SJCRH30 (cell line): ENCODE measurements around the gene SLC18B1. TPM values are rescaled to one million over a fixed set of nuclear protein-coding genes. Genes with fewer than 3 reads are reported as not detected.

ENCODE experiments used
- DNase-seq, 2 experiments: peaks; one replicate each; pipeline ENCODE4 v3.0.0-alpha.2; 2015 to 2020
- H3K27ac ChIP-seq: fragments of 250-450 bp; sonication (Bioruptor Pico); 2 replicates; pipeline ENCODE4 v1.5.1; 2020; ENCODE audit warnings: mild to moderate bottlenecking, moderate library complexity
- H3K27me3 ChIP-seq: fragments of 250-450 bp; sonication (Bioruptor Pico); 2 replicates; pipeline ENCODE4 v1.5.1; 2020; ENCODE audit warnings: mild to moderate bottlenecking, moderate library complexity
- H3K36me3 ChIP-seq: fragments of 250-450 bp; sonication (Bioruptor Pico); 2 replicates; pipeline ENCODE4 v1.5.1; 2020; ENCODE audit warnings: mild to moderate bottlenecking, moderate library complexity
- H3K4me1 ChIP-seq: fragments of 250-450 bp; sonication (Bioruptor Pico); 2 replicates; pipeline ENCODE4 v1.5.1; 2020; ENCODE audit warnings: mild to moderate bottlenecking, moderate library complexity
- H3K4me3 ChIP-seq: fragments of 250-450 bp; sonication (Bioruptor Pico); 2 replicates; pipeline ENCODE4 v1.5.1; 2020; ENCODE audit warnings: mild to moderate bottlenecking, moderate library complexity
- H3K9me3 ChIP-seq: fragments of 250-450 bp; sonication (Bioruptor Pico); replicated peaks from 2 replicates; pipeline ENCODE4 v1.5.1; 2020; ENCODE audit warnings: mild to moderate bottlenecking, moderate library complexity
- total RNA-seq: library from RNA; depleted of rRNA; stranded (reverse); fragments of >200 nt; shearing (Covaris generic); gene quantifications from 2 replicates; pipeline ENCODE4 v1.2.3, GENCODE V29; 2014

Gene SLC18B1
- total RNA-seq, 1 experiment from 2014 or later = 15.2 TPM

DNA sequence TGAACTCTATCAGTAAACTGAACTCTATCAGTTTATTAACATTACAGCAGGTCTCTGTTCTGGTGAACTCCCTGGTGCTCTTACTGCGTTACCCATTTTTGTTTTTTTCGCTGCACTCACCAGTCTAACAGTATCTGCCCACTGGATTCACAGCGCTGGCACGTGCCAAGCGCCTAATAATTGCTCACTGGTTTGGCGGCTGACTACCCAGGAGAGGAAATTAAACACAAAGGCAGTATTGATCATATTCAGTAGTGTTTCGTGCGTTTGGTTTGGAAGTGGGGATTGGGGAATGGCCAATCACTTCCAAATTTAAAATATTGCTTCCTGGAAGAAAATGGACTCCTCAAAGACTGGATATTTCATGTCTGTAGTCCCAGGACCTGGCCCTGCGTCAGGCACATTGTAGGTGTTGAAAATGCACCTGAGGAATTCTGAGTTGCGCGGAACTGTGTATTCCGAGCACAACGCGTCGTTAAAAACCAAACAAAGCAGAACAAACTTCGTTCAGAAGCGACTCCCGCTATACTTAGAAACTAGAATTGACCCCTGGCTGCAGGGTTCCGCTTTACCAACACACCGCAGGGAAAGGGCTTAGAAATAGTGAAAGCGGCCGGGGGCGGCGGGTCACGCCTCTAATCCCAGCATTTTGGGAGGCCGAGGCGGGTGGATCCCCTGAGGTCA, 14.9 kb upstream of the SLC18B1 start:
- Histone ChIP-seq H3K4me1 (peaks cover 10% of the 10 kb centered on the region; the same call in 1 of the 2 replicates), H3K4me3 (peak overlapping the region; percentile 85), H3K9me3 (no peaks in the 10 kb centered on the region), H3K36me3 (peaks cover 35% of the 10 kb centered on the region), H3K27me3 (no peaks in the 10 kb centered on the region), H3K27ac (peak overlapping the region; percentile 86)
- peak in 1 of 2 experiments; percentile 56 for DNase-seq

DNA sequence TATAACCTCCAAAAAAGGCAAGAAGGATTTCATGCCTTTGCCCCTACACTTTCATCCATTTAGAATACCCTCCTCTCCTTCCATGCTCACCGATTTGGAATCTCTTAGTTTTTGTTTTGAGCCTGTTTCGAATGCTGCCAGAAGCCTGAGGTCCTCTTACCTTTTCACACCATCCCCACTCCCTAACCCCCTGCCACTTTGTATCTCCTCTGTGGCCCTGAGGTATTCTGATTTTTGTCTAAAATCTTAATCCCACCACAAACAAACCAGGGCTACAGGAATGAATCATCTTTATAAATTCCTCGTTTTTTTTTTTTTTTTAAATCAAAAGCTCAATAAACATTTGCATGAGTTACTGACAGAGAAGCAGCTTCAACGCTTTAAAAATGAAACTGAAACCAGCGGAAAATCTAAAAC, 14.3 kb upstream of the SLC18B1 start:
- H3K36me3 ChIP-seq = peaks cover 30% of the 10 kb centered on the region
- H3K27ac ChIP-seq = peak overlapping the region; percentile 86
- no peaks in the 10 kb centered on the region for H3K9me3 ChIP-seq
- peak overlapping the region; percentile 85 for H3K4me3 ChIP-seq
- H3K27me3 ChIP-seq = no peaks in the 10 kb centered on the region
- H3K4me1 ChIP-seq = peaks cover 10% of the 10 kb centered on the region; the same call in 1 of the 2 replicates
- DNase-seq = peak in 1 of 2 experiments; percentile 37

DNA sequence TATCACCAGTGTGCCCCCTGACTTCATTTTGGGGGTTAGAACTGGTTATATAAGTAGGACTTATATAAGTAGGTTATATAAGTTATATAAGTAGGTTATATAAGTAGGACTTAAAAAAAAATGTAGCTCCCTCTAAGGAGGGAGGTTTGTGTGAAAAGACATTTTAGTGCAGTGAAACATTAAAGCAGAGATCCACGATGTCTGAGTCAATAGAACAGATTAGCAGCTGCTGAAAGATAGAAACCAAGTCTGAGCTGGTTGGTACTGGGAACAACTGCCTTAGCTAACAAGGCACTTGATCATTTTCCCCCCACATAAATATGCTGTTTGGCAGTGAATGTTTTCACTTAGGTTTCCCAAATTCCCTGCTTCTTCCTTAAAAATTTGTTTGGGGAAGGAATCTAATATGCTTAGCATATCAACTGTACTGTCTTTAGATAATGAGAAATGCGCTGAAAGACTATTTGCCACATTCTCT, 13.9 kb upstream of the SLC18B1 start:
- H3K27ac ChIP-seq = no peak overlapping the region
- DNase-seq = peak in 1 of 2 experiments; percentile 36
- peaks cover 10% of the 10 kb centered on the region; the same call in 1 of the 2 replicates for H3K4me1 ChIP-seq
- no peaks in the 10 kb centered on the region for H3K27me3 ChIP-seq
- peaks cover 25% of the 10 kb centered on the region for H3K36me3 ChIP-seq
- H3K9me3 ChIP-seq = no peaks in the 10 kb centered on the region
- H3K4me3 ChIP-seq = peak overlapping the region; percentile 85

DNA sequence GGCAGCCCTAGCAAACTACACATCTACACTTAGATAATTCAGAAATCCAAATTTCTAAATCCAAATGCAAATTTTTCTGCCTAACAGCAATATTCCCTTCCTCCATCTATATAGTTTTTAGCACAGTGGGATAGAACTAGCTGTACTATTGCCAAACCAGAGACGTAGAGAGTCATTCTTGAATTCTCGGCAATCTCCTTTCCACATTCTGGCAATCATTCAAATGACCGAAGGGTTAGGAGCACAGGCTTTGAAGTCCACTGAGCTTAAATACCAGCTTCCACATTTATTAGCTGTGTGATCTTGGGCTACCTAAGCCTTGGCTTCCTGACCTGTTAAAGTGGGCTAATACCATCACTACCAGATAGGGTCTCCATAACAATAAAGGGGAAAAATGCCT, 12.8 kb upstream of the SLC18B1 start:
- Histone ChIP-seq H3K36me3 (peaks cover 15% of the 10 kb centered on the region), H3K27ac (no peak overlapping the region), H3K4me1 (peaks cover 6% of the 10 kb centered on the region; the same call in 1 of the 2 replicates), H3K4me3 (no peak overlapping the region), H3K27me3 (no peaks in the 10 kb centered on the region), H3K9me3 (no peaks in the 10 kb centered on the region)
- no peak for DNase-seq

DNA sequence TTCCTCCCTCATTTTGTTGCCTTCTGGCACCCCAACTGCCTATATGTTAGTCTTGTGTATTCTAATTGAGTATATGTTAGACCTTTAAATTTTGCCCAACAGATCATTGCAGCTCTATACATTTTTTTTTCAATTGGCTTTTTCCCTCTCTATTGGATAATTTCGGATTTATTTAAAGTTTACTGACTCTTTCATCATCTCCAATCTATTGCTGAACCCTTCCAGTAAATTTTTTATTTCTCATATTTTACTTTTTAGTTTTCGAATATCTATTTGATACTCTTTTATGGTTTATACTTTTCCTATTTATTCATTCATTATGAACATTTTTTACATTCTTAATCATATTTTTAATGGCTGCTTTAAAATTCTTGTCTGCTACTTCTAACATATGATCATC, 7.1 kb upstream of the SLC18B1 start:
- Histone ChIP-seq H3K36me3 (no peaks in the 10 kb centered on the region), H3K27me3 (no peaks in the 10 kb centered on the region), H3K4me3 (no peak overlapping the region), H3K27ac (no peak overlapping the region), H3K9me3 (no peaks in the 10 kb centered on the region), H3K4me1 (no peaks in the 10 kb centered on the region)
- DNase-seq = no peak

DNA sequence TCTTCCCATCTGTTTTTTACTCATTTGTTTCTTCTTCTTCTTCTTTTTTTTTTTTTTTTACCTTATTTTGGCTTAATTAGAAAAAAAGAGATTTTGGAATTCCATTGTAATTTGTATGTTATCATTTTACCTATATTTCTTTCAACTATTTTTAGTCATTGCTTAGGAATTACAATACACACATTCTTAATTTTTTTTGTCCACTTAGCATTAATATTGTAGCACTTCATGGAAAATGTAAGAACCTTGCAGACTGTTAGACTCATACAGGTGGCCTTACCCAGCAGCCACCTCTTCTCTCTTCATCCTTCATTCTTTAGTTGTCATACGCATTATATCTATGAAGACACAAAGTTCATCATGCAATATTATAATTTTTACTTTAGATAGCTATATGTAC, 5.8 kb upstream of the SLC18B1 start:
- Histone ChIP-seq H3K4me1 (no peaks in the 10 kb centered on the region), H3K36me3 (no peaks in the 10 kb centered on the region), H3K4me3 (no peak overlapping the region), H3K27ac (no peak overlapping the region), H3K9me3 (no peaks in the 10 kb centered on the region), H3K27me3 (no peaks in the 10 kb centered on the region)
- DNase-seq = no peak

DNA sequence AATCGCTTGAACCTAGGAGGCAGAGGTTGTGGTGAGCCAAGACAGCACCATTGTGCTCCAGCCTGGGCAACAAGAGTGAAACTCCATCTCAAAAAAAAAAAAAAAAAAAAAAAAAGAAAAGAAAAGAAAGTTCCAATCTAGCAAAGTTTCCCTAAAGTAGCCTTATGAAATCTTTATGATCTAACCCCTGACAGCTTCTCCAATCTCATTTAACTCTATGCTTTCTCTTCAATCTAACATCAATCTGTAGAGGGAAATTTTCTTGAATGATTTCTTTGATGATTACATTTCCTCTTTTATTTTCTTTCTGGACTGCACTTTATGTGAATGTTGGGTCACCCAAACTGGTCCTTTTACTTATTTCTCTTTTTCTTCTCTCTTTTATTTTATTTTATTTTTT, 2.2 kb upstream of the SLC18B1 start:
- DNase-seq = no peak
- no peaks in the 10 kb centered on the region for H3K27me3 ChIP-seq
- peaks cover 3% of the 10 kb centered on the region; the same call in 1 of the 2 replicates for H3K4me1 ChIP-seq
- no peak overlapping the region for H3K27ac ChIP-seq
- H3K36me3 ChIP-seq = no peaks in the 10 kb centered on the region; the same call in 1 of the 2 replicates
- no peaks in the 10 kb centered on the region for H3K9me3 ChIP-seq
- H3K4me3 ChIP-seq = no peak overlapping the region

DNA sequence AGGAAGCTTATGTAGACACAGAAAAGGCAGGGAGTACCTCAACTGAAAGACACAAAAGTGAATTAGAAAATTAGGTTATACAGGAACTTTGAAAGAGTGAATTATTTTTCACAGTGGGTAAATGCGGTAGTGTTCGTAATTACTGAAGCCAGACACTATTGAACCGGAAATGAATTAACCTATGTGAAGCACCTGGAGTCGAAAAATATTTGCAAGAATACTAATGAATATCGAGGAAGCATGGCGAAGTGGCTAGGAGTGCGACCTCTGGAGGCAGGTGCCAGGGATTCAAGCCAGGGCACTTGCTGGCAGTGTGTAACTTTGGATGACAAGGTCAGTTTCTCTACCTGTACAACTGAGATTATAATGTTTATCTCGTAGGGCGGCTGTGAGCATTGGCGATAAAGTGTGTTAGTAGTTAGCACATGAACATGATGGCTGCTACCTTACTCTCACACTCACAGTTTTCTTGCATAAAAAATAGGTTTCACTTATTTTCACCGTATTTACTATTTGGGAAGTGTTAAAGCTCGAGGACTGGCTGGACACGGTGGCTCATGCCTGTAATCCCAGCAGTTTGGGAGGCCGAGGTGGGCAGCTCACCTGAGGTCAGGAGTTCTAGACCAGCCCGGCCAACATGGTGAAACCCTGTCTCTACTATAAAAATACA, 567 bp upstream of the SLC18B1 start:
- H3K4me1 ChIP-seq = peaks cover 3% of the 10 kb centered on the region; the same call in 1 of the 2 replicates
- peak; percentile 59 to 78 for DNase-seq
- no peaks in the 10 kb centered on the region for H3K9me3 ChIP-seq
- H3K36me3 ChIP-seq = no peaks in the 10 kb centered on the region; the same call in 1 of the 2 replicates
- peak overlapping the region; percentile 72 for H3K4me3 ChIP-seq
- H3K27me3 ChIP-seq = no peaks in the 10 kb centered on the region
- no peak overlapping the region; the same call in 1 of the 2 replicates for H3K27ac ChIP-seq

DNA sequence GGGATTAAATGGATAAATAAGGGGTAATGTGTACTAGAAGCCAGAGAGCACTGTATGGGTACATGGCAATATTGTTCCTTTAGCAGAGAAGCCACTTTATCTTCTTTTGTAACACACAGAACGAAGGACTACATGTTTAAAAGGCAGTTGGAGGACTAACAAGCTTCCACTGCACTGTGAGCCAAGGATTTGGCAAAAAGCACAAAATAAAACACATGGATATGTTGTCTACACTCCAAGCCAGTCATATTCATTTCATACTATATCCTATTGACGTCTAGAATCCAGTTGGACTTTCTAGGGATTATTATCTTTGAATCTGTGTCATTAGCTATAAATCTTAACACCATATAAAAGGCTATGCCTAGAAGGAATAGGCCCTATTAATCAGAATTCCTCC, 3.0 kb downstream of the SLC18B1 start:
- Histone ChIP-seq H3K4me3 (no peak overlapping the region), H3K36me3 (no peaks in the 10 kb centered on the region; the same call in none of the 2 replicates), H3K27me3 (no peaks in the 10 kb centered on the region), H3K4me1 (peaks cover 3% of the 10 kb centered on the region; the same call in 1 of the 2 replicates), H3K27ac (no peak overlapping the region), H3K9me3 (no peaks in the 10 kb centered on the region)
- DNase-seq = no peak

DNA sequence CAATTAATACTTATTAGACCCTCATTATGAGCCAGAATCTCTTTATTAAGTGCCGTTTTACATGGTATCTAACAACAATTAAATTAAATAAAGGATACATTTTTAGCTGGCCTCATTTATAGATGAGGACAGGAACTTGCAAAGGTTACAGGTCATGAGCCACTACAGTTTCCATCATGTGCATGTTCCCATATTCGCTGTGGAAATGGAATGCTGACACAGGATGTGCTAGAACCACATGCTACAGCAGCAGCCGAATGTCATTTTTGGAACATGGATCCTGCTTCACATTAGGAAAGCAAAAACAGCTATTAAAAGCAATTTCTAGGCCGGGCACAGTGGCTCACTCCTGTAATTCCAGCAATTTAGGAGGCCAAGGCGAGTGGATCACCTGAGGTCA, 5.9 kb downstream of the SLC18B1 start:
- peaks cover 4% of the 10 kb centered on the region for H3K36me3 ChIP-seq
- no peak overlapping the region for H3K4me3 ChIP-seq
- peaks cover under 1% of the 10 kb centered on the region; the same call in 1 of the 2 replicates for H3K4me1 ChIP-seq
- no peak overlapping the region for H3K27ac ChIP-seq
- DNase-seq = no peak
- no peaks in the 10 kb centered on the region for H3K9me3 ChIP-seq
- no peaks in the 10 kb centered on the region for H3K27me3 ChIP-seq

DNA sequence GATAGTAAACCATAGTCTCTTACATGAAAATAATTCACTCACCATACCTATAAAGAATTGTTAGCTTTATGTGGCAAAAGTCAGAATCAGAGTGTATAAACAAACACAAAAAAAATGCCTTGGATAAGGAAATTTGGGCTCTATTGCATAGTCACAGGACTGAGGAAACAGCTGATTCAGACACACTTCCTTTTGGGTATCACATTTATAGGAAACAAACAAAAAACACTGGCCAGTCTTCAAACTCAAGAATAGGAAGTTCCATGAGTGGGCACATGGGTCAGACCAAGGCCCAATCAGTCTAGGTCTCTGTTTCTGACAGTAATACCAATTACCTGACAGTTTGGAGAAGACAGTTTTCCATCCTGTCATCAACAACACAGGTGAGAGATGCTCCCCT, 8.0 kb downstream of the SLC18B1 start:
- DNase-seq = no peak
- H3K4me1 ChIP-seq = no peaks in the 10 kb centered on the region
- H3K36me3 ChIP-seq = peaks cover 4% of the 10 kb centered on the region
- H3K27me3 ChIP-seq = no peaks in the 10 kb centered on the region
- H3K27ac ChIP-seq = no peak overlapping the region
- H3K9me3 ChIP-seq = no peaks in the 10 kb centered on the region
- no peak overlapping the region for H3K4me3 ChIP-seq

DNA sequence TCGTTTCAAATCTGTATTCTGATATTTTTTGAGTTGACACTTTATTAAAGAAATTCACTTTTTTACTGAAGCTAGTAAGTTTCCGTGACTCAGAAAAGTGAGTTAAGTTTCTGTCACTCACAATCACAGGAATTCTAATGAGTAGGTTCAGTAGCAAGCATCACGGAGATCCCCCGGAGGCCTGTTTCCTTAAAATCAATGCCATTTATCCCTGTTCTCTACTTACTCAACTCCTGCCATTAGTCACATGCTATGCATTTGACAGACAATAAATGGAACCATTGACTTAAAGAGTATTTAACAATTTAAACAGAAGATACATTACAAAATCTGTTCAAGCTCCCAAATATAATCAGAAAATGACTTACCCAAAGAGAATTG, 9.1 kb downstream of the SLC18B1 start:
- Histone ChIP-seq H3K4me1 (no peaks in the 10 kb centered on the region), H3K36me3 (peaks cover 4% of the 10 kb centered on the region), H3K27me3 (no peaks in the 10 kb centered on the region), H3K9me3 (no peaks in the 10 kb centered on the region), H3K4me3 (no peak overlapping the region), H3K27ac (no peak overlapping the region)
- DNase-seq = no peak

DNA sequence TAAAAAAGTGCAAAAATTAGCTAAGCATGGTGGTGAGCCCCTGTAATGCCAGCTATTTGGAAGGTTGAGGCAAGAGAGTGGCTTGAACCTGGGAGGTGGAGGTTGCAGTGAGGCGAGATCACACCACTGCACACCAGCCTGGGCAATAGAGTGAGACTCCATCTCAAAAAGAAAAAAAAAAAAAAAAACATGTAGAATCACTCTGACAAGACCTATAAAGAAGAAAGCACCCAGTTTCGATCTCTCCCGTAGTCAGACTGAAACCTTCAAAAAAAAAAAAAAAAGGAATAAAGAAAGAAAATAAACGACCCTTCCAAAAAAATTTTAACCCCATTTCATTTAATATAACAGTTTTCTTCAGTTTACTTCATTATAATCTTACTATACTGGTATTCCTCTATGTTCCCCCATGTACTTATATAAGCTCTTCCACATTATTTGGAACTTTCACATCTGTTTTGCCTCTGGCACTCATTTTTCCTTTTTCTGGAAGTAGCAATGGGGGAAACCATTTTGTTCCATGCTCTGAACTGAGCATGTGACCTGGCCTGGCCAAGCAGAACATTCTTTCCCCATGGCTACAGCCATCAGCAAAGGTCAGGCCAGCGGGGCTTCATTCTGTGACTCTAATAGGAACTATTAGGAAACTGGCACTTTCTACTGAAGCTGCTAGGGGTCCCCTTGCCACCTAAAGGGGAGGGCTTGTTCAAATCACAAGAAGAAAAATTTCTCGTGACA, 9.6 kb downstream of the SLC18B1 start:
- no peaks in the 10 kb centered on the region for H3K27me3 ChIP-seq
- H3K36me3 ChIP-seq = peaks cover 4% of the 10 kb centered on the region
- DNase-seq = no peak
- H3K9me3 ChIP-seq = no peaks in the 10 kb centered on the region
- H3K4me1 ChIP-seq = no peaks in the 10 kb centered on the region
- no peak overlapping the region for H3K27ac ChIP-seq
- H3K4me3 ChIP-seq = no peak overlapping the region

DNA sequence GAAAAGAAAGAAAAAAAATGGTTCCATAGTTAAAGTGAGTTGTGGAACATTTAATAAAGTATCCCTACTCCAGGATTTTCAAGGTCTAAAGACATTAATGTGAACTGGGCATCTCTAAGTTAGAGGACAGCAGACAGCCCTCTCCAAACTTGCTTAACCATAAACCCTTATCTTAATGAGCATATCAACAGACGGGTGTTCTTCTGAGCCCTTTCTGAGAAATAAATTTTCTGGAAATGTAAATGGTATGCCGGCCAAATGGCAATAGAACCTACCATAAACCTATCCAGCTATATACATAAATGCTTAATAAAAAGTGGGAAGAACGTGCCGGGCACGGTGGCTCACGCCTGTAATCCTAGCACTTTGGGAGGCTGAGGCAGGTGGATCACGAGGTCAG, 12.5 kb downstream of the SLC18B1 start:
- DNase-seq = no peak
- Histone ChIP-seq H3K27me3 (no peaks in the 10 kb centered on the region), H3K9me3 (no peaks in the 10 kb centered on the region), H3K4me3 (no peak overlapping the region), H3K27ac (no peak overlapping the region), H3K4me1 (no peaks in the 10 kb centered on the region), H3K36me3 (peaks cover 4% of the 10 kb centered on the region; the same call in 1 of the 2 replicates)
